Measurements from ENCODE around the gene VPREB3.

VPREB3 gene

GRCh38 chr22:23759566-23759965, 5.3 kb upstream of the VPREB3 start:
- Histone ChIP-seq H3K4me1 (ENCODE audit: insufficient read depth, low read length) (peaks cover 11% of the 10 kb centered on the region), H3K9me3 (ENCODE audit: low read length) (no peaks in the 10 kb centered on the region), H3K36me3 (ENCODE audit: insufficient read depth, low read length) (no peaks in the 10 kb centered on the region), H3K9ac (ENCODE audit: low read length) (no peak overlapping the region), H3K4me3 (ENCODE audit: low read depth in 1 of 2, low read length in 2 of 2) (no peak overlapping the region), H3K27ac (ENCODE audit: low read depth, low read length) (no peak overlapping the region), H3K27me3 (ENCODE audit: control insufficient read depth in 1 of 2, insufficient read depth in 2 of 2, low read length in 2 of 2) (no peaks in the 10 kb centered on the region)

DNA sequence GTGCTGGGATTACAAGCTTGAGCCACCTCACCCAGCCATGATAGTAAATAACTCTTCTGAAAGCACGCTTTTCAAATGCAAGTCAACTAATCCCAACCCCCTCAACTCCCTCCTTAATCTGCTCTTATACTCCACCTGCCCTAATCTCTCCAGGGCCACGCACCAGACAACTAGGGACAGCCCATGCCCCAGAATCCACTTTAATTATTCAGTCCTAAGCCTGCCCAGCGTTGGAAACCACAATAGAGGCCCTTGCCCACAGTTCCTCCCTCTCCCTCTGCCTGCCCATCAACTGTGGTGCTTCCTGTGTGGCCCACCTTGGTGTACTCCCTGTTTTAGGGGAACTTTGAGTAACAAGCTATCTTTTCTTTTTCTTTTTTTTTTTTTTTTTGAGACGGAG, 2.7 kb upstream of the VPREB3 start:
- Histone ChIP-seq H3K9ac (ENCODE audit: low read length) (no peak overlapping the region), H3K36me3 (ENCODE audit: insufficient read depth, low read length) (no peaks in the 10 kb centered on the region), H3K9me3 (ENCODE audit: low read length) (no peaks in the 10 kb centered on the region), H3K27me3 (ENCODE audit: control insufficient read depth in 1 of 2, insufficient read depth in 2 of 2, low read length in 2 of 2) (no peaks in the 10 kb centered on the region), H3K4me1 (ENCODE audit: insufficient read depth, low read length) (no peaks in the 10 kb centered on the region), H3K4me3 (ENCODE audit: low read depth in 1 of 2, low read length in 2 of 2) (no peak overlapping the region), H3K27ac (ENCODE audit: low read depth, low read length) (no peak overlapping the region)

DNA sequence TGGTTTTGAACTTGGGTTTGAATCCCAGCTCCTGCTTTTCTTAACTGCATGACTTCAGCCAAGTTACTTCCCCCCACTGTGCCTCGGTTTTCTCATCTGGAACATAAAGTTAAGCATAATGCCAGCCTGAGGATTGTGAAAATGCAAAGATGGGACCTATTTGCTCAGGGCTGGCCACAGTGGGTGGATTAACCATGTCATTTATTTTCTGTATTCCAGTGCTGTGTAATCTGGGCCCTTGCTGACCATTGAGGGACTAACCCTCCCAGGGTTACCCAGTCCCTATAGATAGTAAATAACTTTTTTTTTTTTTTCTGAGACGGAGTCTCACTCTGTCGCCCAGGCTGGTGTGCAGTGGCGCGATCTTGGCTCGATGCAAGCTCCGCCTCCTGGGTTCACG, 1.5 kb upstream of the VPREB3 start:
- no peak overlapping the region for H3K4me3 ChIP-seq (ENCODE audit: low read depth in 1 of 2, low read length in 2 of 2)
- no peak overlapping the region for H3K27ac ChIP-seq (ENCODE audit: low read depth, low read length)
- no peaks in the 10 kb centered on the region for H3K9me3 ChIP-seq (ENCODE audit: low read length)
- no peaks in the 10 kb centered on the region for H3K27me3 ChIP-seq (ENCODE audit: control insufficient read depth in 1 of 2, insufficient read depth in 2 of 2, low read length in 2 of 2)
- no peak overlapping the region for H3K9ac ChIP-seq (ENCODE audit: low read length)
- no peaks in the 10 kb centered on the region for H3K4me1 ChIP-seq (ENCODE audit: insufficient read depth, low read length)
- H3K36me3 ChIP-seq (ENCODE audit: insufficient read depth, low read length): no peaks in the 10 kb centered on the region

- Histone ChIP-seq H3K4me3 (ENCODE audit: low read depth in 1 of 2, low read length in 2 of 2) (no peak overlapping the region), H3K9me3 (ENCODE audit: low read length) (no peaks in the 10 kb centered on the region), H3K9ac (ENCODE audit: low read length) (no peak overlapping the region), H3K4me1 (ENCODE audit: insufficient read depth, low read length) (peaks cover 5% of the 10 kb centered on the region), H3K27me3 (ENCODE audit: control insufficient read depth in 1 of 2, insufficient read depth in 2 of 2, low read length in 2 of 2) (no peaks in the 10 kb centered on the region), H3K36me3 (ENCODE audit: insufficient read depth, low read length) (no peaks in the 10 kb centered on the region), H3K27ac (ENCODE audit: low read depth, low read length) (no peak overlapping the region)
These were observed 883 bp upstream of the VPREB3 start for GRCh38 chr22:23754980-23755636.

DNA sequence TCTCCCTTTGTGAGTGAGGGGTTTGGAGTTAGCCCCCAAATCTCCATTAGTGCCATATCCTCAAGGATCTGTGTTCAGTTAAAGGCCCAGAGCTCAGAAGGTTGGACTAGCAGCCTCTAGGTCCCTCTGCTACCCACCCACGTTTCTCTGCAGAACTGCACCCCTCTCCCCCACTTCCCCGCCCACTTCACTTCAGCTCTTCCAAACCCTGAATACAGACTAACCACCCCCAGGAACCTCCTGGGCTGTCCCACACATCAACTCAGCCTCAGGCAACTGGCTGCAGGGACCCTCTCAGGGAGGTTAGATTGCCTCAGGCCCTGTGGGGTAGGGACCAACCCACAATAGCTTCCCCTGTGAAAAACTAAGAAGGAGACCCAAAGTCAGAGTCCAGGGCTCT, 840 bp downstream of the VPREB3 start:
- H3K4me1 ChIP-seq (ENCODE audit: insufficient read depth, low read length): peaks cover 10% of the 10 kb centered on the region
- no peaks in the 10 kb centered on the region for H3K9me3 ChIP-seq (ENCODE audit: low read length)
- no peaks in the 10 kb centered on the region for H3K36me3 ChIP-seq (ENCODE audit: insufficient read depth, low read length)
- H3K9ac ChIP-seq (ENCODE audit: low read length): no peak overlapping the region
- H3K27ac ChIP-seq (ENCODE audit: low read depth, low read length): no peak overlapping the region
- no peak overlapping the region for H3K4me3 ChIP-seq (ENCODE audit: low read depth in 1 of 2, low read length in 2 of 2)
- no peaks in the 10 kb centered on the region for H3K27me3 ChIP-seq (ENCODE audit: control insufficient read depth in 1 of 2, insufficient read depth in 2 of 2, low read length in 2 of 2)

- no peak overlapping the region for H3K9ac ChIP-seq (ENCODE audit: low read length)
- no peaks in the 10 kb centered on the region for H3K9me3 ChIP-seq (ENCODE audit: low read length)
- H3K27me3 ChIP-seq (ENCODE audit: control insufficient read depth in 1 of 2, insufficient read depth in 2 of 2, low read length in 2 of 2): no peaks in the 10 kb centered on the region
- H3K36me3 ChIP-seq (ENCODE audit: insufficient read depth, low read length): no peaks in the 10 kb centered on the region
- H3K4me3 ChIP-seq (ENCODE audit: low read depth in 1 of 2, low read length in 2 of 2): no peak overlapping the region
- peaks cover 10% of the 10 kb centered on the region for H3K4me1 ChIP-seq (ENCODE audit: insufficient read depth, low read length)
- H3K27ac ChIP-seq (ENCODE audit: low read depth, low read length): no peak overlapping the region
These were observed 1.5 kb downstream of the VPREB3 start for GRCh38 chr22:23752750-23753149.

- Histone ChIP-seq H3K36me3 (ENCODE audit: insufficient read depth, low read length) (no peaks in the 10 kb centered on the region), H3K4me3 (ENCODE audit: low read depth in 1 of 2, low read length in 2 of 2) (no peak overlapping the region), H3K9ac (ENCODE audit: low read length) (no peak overlapping the region), H3K27ac (ENCODE audit: low read depth, low read length) (no peak overlapping the region), H3K27me3 (ENCODE audit: control insufficient read depth in 1 of 2, insufficient read depth in 2 of 2, low read length in 2 of 2) (no peaks in the 10 kb centered on the region), H3K9me3 (ENCODE audit: low read length) (no peaks in the 10 kb centered on the region), H3K4me1 (ENCODE audit: insufficient read depth, low read length) (peaks cover 10% of the 10 kb centered on the region)
These were observed 2.0 kb downstream of the VPREB3 start for GRCh38 chr22:23752090-23752691.

- H3K27me3 ChIP-seq (ENCODE audit: control insufficient read depth in 1 of 2, insufficient read depth in 2 of 2, low read length in 2 of 2): no peaks in the 10 kb centered on the region
- no peaks in the 10 kb centered on the region for H3K9me3 ChIP-seq (ENCODE audit: low read length)
- H3K4me1 ChIP-seq (ENCODE audit: insufficient read depth, low read length): peaks cover 10% of the 10 kb centered on the region
- no peaks in the 10 kb centered on the region for H3K36me3 ChIP-seq (ENCODE audit: insufficient read depth, low read length)
- H3K4me3 ChIP-seq (ENCODE audit: low read depth in 1 of 2, low read length in 2 of 2): peak overlapping the region; percentile 82 to 94
- H3K27ac ChIP-seq (ENCODE audit: low read depth, low read length): peak overlapping the region; percentile 95
- H3K9ac ChIP-seq (ENCODE audit: low read length): peak overlapping the region; percentile 71
These were observed 2.7 kb downstream of the VPREB3 start for GRCh38 chr22:23751441-23751996.

- peak within 1 kb of the TSS; percentile 90 to 94 for H3K4me3 ChIP-seq (ENCODE audit: low read depth in 1 of 2, low read length in 2 of 2)
- H3K9ac ChIP-seq (ENCODE audit: low read length): peak within 1 kb of the TSS; percentile 71
- no peaks in the 10 kb centered on the region for H3K9me3 ChIP-seq (ENCODE audit: low read length)
- no peaks in the 10 kb centered on the region for H3K36me3 ChIP-seq (ENCODE audit: insufficient read depth, low read length)
- peak within 1 kb of the TSS; percentile 95 for H3K27ac ChIP-seq (ENCODE audit: low read depth, low read length)
- peaks cover 10% of the 10 kb centered on the region for H3K4me1 ChIP-seq (ENCODE audit: insufficient read depth, low read length)
- no peaks in the 10 kb centered on the region for H3K27me3 ChIP-seq (ENCODE audit: control insufficient read depth in 1 of 2, insufficient read depth in 2 of 2, low read length in 2 of 2)
These were observed 3.3 kb downstream of the VPREB3 start, which contains the start of gene ZNF70 for GRCh38 chr22:23750714-23751440. Gene ZNF70 (minus strand): TSS chr22:23751112. CDS start chr22:23745140, 5,972 bp downstream.

GRCh38 chr22:23750367-23750713, 3.9 kb downstream of the VPREB3 start:
- peak overlapping the region; percentile 53 for H3K9ac ChIP-seq (ENCODE audit: low read length)
- peak overlapping the region; percentile 62 for H3K27ac ChIP-seq (ENCODE audit: low read depth, low read length)
- peaks cover 10% of the 10 kb centered on the region for H3K4me1 ChIP-seq (ENCODE audit: insufficient read depth, low read length)
- H3K9me3 ChIP-seq (ENCODE audit: low read length): no peaks in the 10 kb centered on the region
- no peaks in the 10 kb centered on the region for H3K27me3 ChIP-seq (ENCODE audit: control insufficient read depth in 1 of 2, insufficient read depth in 2 of 2, low read length in 2 of 2)
- H3K36me3 ChIP-seq (ENCODE audit: insufficient read depth, low read length): no peaks in the 10 kb centered on the region
- H3K4me3 ChIP-seq (ENCODE audit: low read depth in 1 of 2, low read length in 2 of 2): peak overlapping the region; percentile 90 to 94

DNA sequence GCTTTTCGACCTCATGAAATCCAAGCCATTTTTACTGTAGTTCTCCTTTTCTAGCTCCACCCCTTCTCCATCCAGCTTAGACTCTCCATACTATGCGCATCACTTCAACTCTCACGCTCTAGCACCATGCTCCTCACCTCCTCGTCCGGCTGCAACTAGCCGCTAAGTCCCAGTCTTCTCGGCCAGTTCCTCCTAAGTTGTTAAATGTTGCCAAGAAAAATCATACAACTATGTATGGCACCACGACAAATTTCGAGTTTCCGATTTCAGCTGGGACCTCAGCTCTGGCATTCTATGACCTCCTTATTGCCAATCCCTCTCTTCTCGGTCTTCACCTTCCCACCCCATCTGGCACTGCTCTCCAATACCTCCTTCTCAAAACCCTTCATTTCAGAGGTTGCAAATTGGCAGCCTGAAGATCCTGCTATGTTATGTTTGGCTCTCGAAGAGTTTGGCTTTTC, 4.4 kb downstream of the VPREB3 start:
- Histone ChIP-seq H3K4me3 (ENCODE audit: low read depth in 1 of 2, low read length in 2 of 2) (peak overlapping the region in 1 of 2 donors; percentile 90), H3K36me3 (ENCODE audit: insufficient read depth, low read length) (peaks cover under 1% of the 10 kb centered on the region), H3K9me3 (ENCODE audit: low read length) (no peaks in the 10 kb centered on the region), H3K4me1 (ENCODE audit: insufficient read depth, low read length) (peaks cover 10% of the 10 kb centered on the region), H3K9ac (ENCODE audit: low read length) (no peak overlapping the region), H3K27me3 (ENCODE audit: control insufficient read depth in 1 of 2, insufficient read depth in 2 of 2, low read length in 2 of 2) (no peaks in the 10 kb centered on the region), H3K27ac (ENCODE audit: low read depth, low read length) (no peak overlapping the region)
